GM20000 (cell line): Measurements from ENCODE around the gene ACTC1.

Source experiments
- DNase-seq: peaks from one replicate; pipeline ENCODE4 v3.0.0; 2012; ENCODE audit warnings: low spot score
- CTCF ChIP-seq: IDR thresholded peaks from 2 replicates; pipeline ENCODE4 v1.5.1; 2012; ENCODE audit warnings: mild to moderate bottlenecking, control low read depth; ENCODE audit errors: extremely low read depth, missing control alignments

Gene ACTC1

GRCh38 chr15:34789326-34789725, 6.0 kb downstream of the ACTC1 start:
- no peak for TF ChIP-seq CTCF
- no peak for DNase-seq

GRCh38 chr15:34786206-34786605, 9.1 kb downstream of the ACTC1 start:
- DNase-seq, result no peak
- TF ChIP-seq CTCF, result no peak

- DNase-seq, result no peak
- no peak for TF ChIP-seq CTCF
These were observed 11.4 kb downstream of the ACTC1 start for GRCh38 chr15:34783991-34784390.

- no peak for DNase-seq
- TF ChIP-seq CTCF, result no peak
These were observed 11.9 kb downstream of the ACTC1 start for GRCh38 chr15:34783431-34783830.

- DNase-seq, result no peak
- no peak for TF ChIP-seq CTCF
These were observed 12.4 kb downstream of the ACTC1 start for GRCh38 chr15:34782901-34783300.

- TF ChIP-seq CTCF, result no peak
- DNase-seq, result no peak
These were observed 14.6 kb downstream of the ACTC1 start for GRCh38 chr15:34780725-34781124.

- no peak for DNase-seq
- TF ChIP-seq CTCF, result no peak
These were observed 18.7 kb downstream of the ACTC1 start for GRCh38 chr15:34776606-34777105.
